Erythroblast (primary cell): ENCODE results near the gene SH3BGRL3.

Experiments
- GATA1 ChIP-seq: IDR thresholded peaks from 2 replicates; pipeline ENCODE4 v1.6.1; 2011; ENCODE audit warnings: low read depth, mild to moderate bottlenecking, control low read depth, low read length, moderate library complexity
- POLR2A ChIP-seq: IDR thresholded peaks from 2 replicates; pipeline ENCODE4 v1.6.1; 2011; ENCODE audit warnings: mild to moderate bottlenecking, low read length

- TF ChIP-seq POLR2A (no peak), GATA1 (no peak)
These were observed 25.5 kb upstream of the SH3BGRL3 start for GRCh38 chr1:26254404-26254803.
